Testis (tissue), 2 donors: ENCODE results near the gene ATP12A.

Experiments
- POLR2A ChIP-seq: fragments of 450-650 bp; IDR thresholded peaks from one replicate; pipeline ENCODE4 v1.6.1; 2017; ENCODE audit warnings: antibody characterized with exemption, mild to moderate bottlenecking, moderate library complexity
- TF ChIP-seq, protein P1 (sequence below), 3 experiments: fragments of 450-650 bp in 2 of 3; fragments of 200-600 bp in 1 of 3; sonication (generic) in 1 of 3; IDR thresholded peaks; one replicate each; pipeline ENCODE4 v1.5.1; 2016 to 2019; ENCODE audit warnings: antibody characterized with exemption in 3 of 3, mild to moderate bottlenecking in 2 of 3, moderate library complexity in 1 of 3

- TF ChIP-seq, protein P1, sequence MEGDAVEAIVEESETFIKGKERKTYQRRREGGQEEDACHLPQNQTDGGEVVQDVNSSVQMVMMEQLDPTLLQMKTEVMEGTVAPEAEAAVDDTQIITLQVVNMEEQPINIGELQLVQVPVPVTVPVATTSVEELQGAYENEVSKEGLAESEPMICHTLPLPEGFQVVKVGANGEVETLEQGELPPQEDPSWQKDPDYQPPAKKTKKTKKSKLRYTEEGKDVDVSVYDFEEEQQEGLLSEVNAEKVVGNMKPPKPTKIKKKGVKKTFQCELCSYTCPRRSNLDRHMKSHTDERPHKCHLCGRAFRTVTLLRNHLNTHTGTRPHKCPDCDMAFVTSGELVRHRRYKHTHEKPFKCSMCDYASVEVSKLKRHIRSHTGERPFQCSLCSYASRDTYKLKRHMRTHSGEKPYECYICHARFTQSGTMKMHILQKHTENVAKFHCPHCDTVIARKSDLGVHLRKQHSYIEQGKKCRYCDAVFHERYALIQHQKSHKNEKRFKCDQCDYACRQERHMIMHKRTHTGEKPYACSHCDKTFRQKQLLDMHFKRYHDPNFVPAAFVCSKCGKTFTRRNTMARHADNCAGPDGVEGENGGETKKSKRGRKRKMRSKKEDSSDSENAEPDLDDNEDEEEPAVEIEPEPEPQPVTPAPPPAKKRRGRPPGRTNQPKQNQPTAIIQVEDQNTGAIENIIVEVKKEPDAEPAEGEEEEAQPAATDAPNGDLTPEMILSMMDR (IDR thresholded peaks at IDR 0.05), result no peak
- no peak for TF ChIP-seq POLR2A
These were observed 48.3 kb upstream of the ATP12A start for GRCh38 chr13:24631922-24632321.
